HCT116 (cell line): ENCODE results near the gene ATG16L1. TPM values are rescaled to one million over a fixed set of nuclear protein-coding genes. Genes with fewer than 3 reads are reported as not detected.

Experiments
- ATAC-seq: fragments of 200-7000 bp; cut with Tn5 transposase; 2 replicates; pipeline ENCODE4 v1.9.1; 2020; ENCODE audit warnings: mild to moderate bottlenecking, moderate library complexity
- BruUV-seq: library from RNA; stranded (reverse); fragments of 400-500 nt; replicated peaks from 2 replicates; lab custom pipeline; 2021; lab: Mats Ljungman, UMichigan
- CTCF ChIA-PET: fragments of 300-600 bp; sonication (Branson Sonifier 250); formaldehyde crosslinking; loops from one replicate; lab custom pipeline; 2021; ENCODE audit warnings: antibody characterized with exemption; lab: Charles Lee
- POLR2A ChIA-PET: fragments of 300-600, 350-600 bp; sonication (Branson Sonifier 250); formaldehyde crosslinking; loops from one replicate; lab custom pipeline; 2021; ENCODE audit warnings: antibody characterized with exemption; lab: Charles Lee
- RAD21 ChIA-PET, 2 experiments: fragments of 300-600 bp; sonication (Branson Sonifier 250); formaldehyde crosslinking; loops; one replicate each; lab custom pipeline; 2023; ENCODE audit warnings: low total read pairs in 2 of 2; ENCODE audit not compliant: uncharacterized antibody in 2 of 2, unreplicated experiment in 2 of 2, low non-redundant PET in 1 of 2; lab: Charles Lee
- DNase-seq: peaks from one replicate; pipeline ENCODE4 v3.0.0-alpha.2; 2010; ENCODE audit warnings: low read depth, low spot score
- H2AFZ ChIP-seq: fragments of 200-600 bp; shearing (Covaris generic), sonication (generic); 2 replicates; pipeline ENCODE4 v1.6.1; 2017; ENCODE audit warnings: low read depth, mixed run types, mixed read lengths, antibody characterized with exemption, low read length; ENCODE audit not compliant: poor library complexity, severe bottlenecking
- H3K27ac ChIP-seq: 2 replicates; pipeline ENCODE4 v1.5.1; 2012; ENCODE audit warnings: low read depth, low read length
- H3K27me3 ChIP-seq: fragments of 200-600 bp; sonication (generic); 2 replicates; pipeline ENCODE4 v1.6.1; 2016; ENCODE audit warnings: mixed run types, low read length, mixed read lengths; ENCODE audit not compliant: insufficient read depth
- H3K36me3 ChIP-seq, 2 experiments: fragments of 200-500 bp in 1 of 2; fragments of 200-600 bp in 1 of 2; sonication (Bioruptor generic) in 1 of 2; sonication (generic) in 1 of 2; 2 replicates each; pipeline versions ENCODE4 v1.5.1 to v1.6.1; 2014 to 2016; ENCODE audit warnings: low read length in 2 of 2, inconsistent platforms in 1 of 2, mixed read lengths in 1 of 2, mixed run types in 1 of 2; ENCODE audit not compliant: insufficient read depth in 2 of 2, control insufficient read depth in 1 of 2
- H3K4me1 ChIP-seq, 2 experiments: fragments of 200-600 bp in 1 of 2; sonication (generic) in 1 of 2; 2 replicates each; pipeline versions ENCODE4 v1.5.1 to v1.6.1; 2012 to 2017; ENCODE audit warnings: low read length in 2 of 2, inconsistent platforms in 1 of 2, mild to moderate bottlenecking in 1 of 2, mixed read lengths in 1 of 2, mixed run types in 1 of 2, moderate library complexity in 1 of 2; ENCODE audit not compliant: insufficient read depth in 2 of 2, control insufficient read depth in 1 of 2
- H3K4me2 ChIP-seq: fragments of 200-600 bp; sonication (generic); 2 replicates; pipeline ENCODE4 v1.6.1; 2017; ENCODE audit warnings: mixed run types, low read length, mixed read lengths
- H3K4me3 ChIP-seq, 2 experiments: fragments of 200-600 bp in 1 of 2; sonication (generic) in 1 of 2; replicated peaks in 1 of 2; 2 replicates each; pipeline ENCODE4 v1.5.1; 2011 to 2016; ENCODE audit warnings: low read length in 2 of 2, control low read depth in 1 of 2, low read depth in 1 of 2, mild to moderate bottlenecking in 1 of 2, mixed read lengths in 1 of 2, mixed run types in 1 of 2
- H3K79me2 ChIP-seq: fragments of 200-600 bp; sonication (generic); 2 replicates; pipeline ENCODE4 v1.6.1; 2017; ENCODE audit warnings: mild to moderate bottlenecking, mixed run types, low read length, moderate library complexity, mixed read lengths; ENCODE audit not compliant: insufficient read depth
- H3K9ac ChIP-seq: fragments of 200-600 bp; sonication (generic); 2 replicates; pipeline ENCODE4 v1.6.1; 2016; ENCODE audit warnings: low read length, mixed read lengths
- H3K9me2 ChIP-seq: fragments of 200-600 bp; sonication (generic), shearing (Covaris generic); 2 replicates; pipeline ENCODE4 v1.6.1; 2017; ENCODE audit warnings: mixed run types, mild to moderate bottlenecking, moderate library complexity; ENCODE audit not compliant: insufficient read depth
- H3K9me3 ChIP-seq, 2 experiments: fragments of 200-500 bp in 1 of 2; fragments of 200-600 bp in 1 of 2; sonication (Bioruptor generic) in 1 of 2; sonication (generic) in 1 of 2; 2 replicates each; pipeline ENCODE4 v1.6.1; 2014 to 2017; ENCODE audit warnings: low read length in 2 of 2, mixed read lengths in 2 of 2, inconsistent platforms in 1 of 2, low read depth in 1 of 2, mild to moderate bottlenecking in 1 of 2, mixed run types in 1 of 2, moderate library complexity in 1 of 2; ENCODE audit not compliant: control insufficient read depth in 1 of 2, insufficient read depth in 1 of 2
- H4K20me1 ChIP-seq: fragments of 200-600 bp; sonication (generic), shearing (Covaris generic); 2 replicates; pipeline ENCODE4 v1.6.1; 2017; ENCODE audit warnings: mixed run types, mild to moderate bottlenecking, moderate library complexity; ENCODE audit not compliant: insufficient read depth
- CBX3 ChIP-seq: IDR thresholded peaks from 2 replicates; pipeline ENCODE4 v1.6.1; 2012; ENCODE audit warnings: low read depth
- CEBPB ChIP-seq: IDR thresholded peaks from 2 replicates; pipeline ENCODE4 v1.6.1; 2012; ENCODE audit warnings: low read depth
- CTCF ChIP-seq, 3 experiments: fragments of 200-600 bp in 1 of 3; sonication (generic) in 1 of 3; IDR thresholded peaks in 2 of 3; conservative IDR thresholded peaks in 1 of 3; 2 replicates each; pipeline ENCODE4 v1.5.1; 2012 to 2017; ENCODE audit warnings: low read depth in 2 of 3, low read length in 2 of 3, antibody characterized with exemption in 1 of 3, borderline replicate concordance in 1 of 3, control low read depth in 1 of 3, mild to moderate bottlenecking in 1 of 3, mixed read lengths in 1 of 3, mixed run types in 1 of 3, moderate library complexity in 1 of 3; ENCODE audit not compliant: insufficient read depth in 1 of 3
- ELF1 ChIP-seq: IDR thresholded peaks from 2 replicates; pipeline ENCODE4 v1.6.1; 2012; ENCODE audit warnings: low read depth, borderline replicate concordance
- EZH2 ChIP-seq: fragments of 200-600 bp; sonication (generic); IDR thresholded peaks from 2 replicates; pipeline ENCODE4 v1.6.1; 2017; ENCODE audit warnings: antibody characterized with exemption, mixed run types
- FOSL1 ChIP-seq: IDR thresholded peaks from 2 replicates; pipeline ENCODE4 v1.6.1; 2012; ENCODE audit warnings: low read depth
- JUND ChIP-seq: IDR thresholded peaks from 2 replicates; pipeline ENCODE4 v1.6.1; 2012
- MAX ChIP-seq: IDR thresholded peaks from 2 replicates; pipeline ENCODE4 v1.6.1; 2012
- POLR2A ChIP-seq: IDR thresholded peaks from 2 replicates; pipeline ENCODE4 v1.7.0; 2011; ENCODE audit warnings: borderline replicate concordance; ENCODE audit not compliant: insufficient read depth, insufficient read length; ENCODE audit errors: extremely low read depth
- POLR2AphosphoS5 ChIP-seq: IDR thresholded peaks from 2 replicates; pipeline ENCODE4 v1.6.1; 2011; ENCODE audit warnings: mild to moderate bottlenecking, low read depth, low read length, moderate library complexity
- RAD21 ChIP-seq: IDR thresholded peaks from 2 replicates; pipeline ENCODE4 v1.6.1; 2012; ENCODE audit warnings: low read depth, mild to moderate bottlenecking
- REST ChIP-seq: IDR thresholded peaks from 2 replicates; pipeline ENCODE4 v1.6.1; 2012; ENCODE audit warnings: low read depth
- SRF ChIP-seq: IDR thresholded peaks from 2 replicates; pipeline ENCODE4 v1.6.1; 2012; ENCODE audit warnings: low read depth
- TCF7L2 ChIP-seq: IDR thresholded peaks from 2 replicates; pipeline ENCODE4 v1.7.0; 2011; ENCODE audit warnings: borderline replicate concordance, inconsistent platforms; ENCODE audit not compliant: insufficient read depth, insufficient read length; ENCODE audit errors: extremely low read depth
- ZBTB33 ChIP-seq: IDR thresholded peaks from 2 replicates; pipeline ENCODE4 v1.6.1; 2011; ENCODE audit warnings: mild to moderate bottlenecking, low read length, moderate library complexity; ENCODE audit not compliant: insufficient replicate concordance; ENCODE audit errors: extremely low read depth
- ZFX ChIP-seq: fragments of 450-650 bp; IDR thresholded peaks from 2 replicates; pipeline ENCODE4 v1.6.1; 2017
- ZNF274 ChIP-seq: fragments of 200-500 bp; sonication (Bioruptor generic); IDR thresholded peaks from 2 replicates; pipeline ENCODE4 v1.6.1; 2014; ENCODE audit warnings: mild to moderate bottlenecking, low read depth, low read length, inconsistent platforms
- intact Hi-C: fragments of 100-400 bp; cut with micrococcal nuclease; formaldehyde crosslinking; loops from 2 replicates; pipeline ENCODE4 v1.10.0; 2022
- total RNA-seq: library from RNA; stranded (reverse); gene quantifications from one replicate; pipeline ENCODE4 v1.2.1, GENCODE V29; 2021; ENCODE audit not compliant: unreplicated experiment
- TF ChIP-seq, protein P1 (sequence below): IDR thresholded peaks from 2 replicates; pipeline ENCODE4 v1.6.1; 2012

The ATG16L1 gene
- total RNA-seq, 1 experiment from 2014 or later, result 43.4 TPM

GRCh38 chr2:233223059-233223894 lies 28.2 kb upstream of the ATG16L1 start:
- ATAC-seq (no peak), DNase-seq (no peak)
- no peaks in the 10 kb centered on the region; a peak in 1 of 4 replicates for H3K9me3 ChIP-seq
- POLR2A ChIA-PET, result no interaction called here
- no peak overlapping the region for H2AFZ ChIP-seq
- H3K79me2 ChIP-seq, result no peaks in the 10 kb centered on the region
- intact Hi-C loops, result no loop called here
- no peak overlapping the region for H3K27ac ChIP-seq
- RAD21 ChIA-PET, result no interaction called here
- H3K9me2 ChIP-seq, result no peaks in the 10 kb centered on the region
- H3K4me1 ChIP-seq, result no peaks in the 10 kb centered on the region
- H3K4me2 ChIP-seq, result no peak overlapping the region
- no peaks in the 10 kb centered on the region for H4K20me1 ChIP-seq
- no peaks in the 10 kb centered on the region for H3K27me3 ChIP-seq
- BruUV-seq, result no TSS peak
- no peaks in the 10 kb centered on the region for H3K36me3 ChIP-seq
- no peak overlapping the region for H3K4me3 ChIP-seq
- no peak overlapping the region for H3K9ac ChIP-seq
- CTCF ChIA-PET, result no interaction called here
- TF ChIP-seq CBX3 (no peak), TCF7L2 (no peak), CTCF (IDR thresholded peaks at IDR 0.05 in 2 of 3, conservative IDR thresholded peaks at IDR 0.05 in 1 of 3; ENCODE audit: borderline replicate concordance in 1 of 3, insufficient read depth in 1 of 3, low read depth in 2 of 3, low read length in 2 of 3) (no peak), JUND (no peak), ZFX (no peak), MAX (no peak), ZNF274 (no peak), POLR2AphosphoS5 (no peak), SRF (no peak), REST (no peak), ZBTB33 (no peak), ELF1 (no peak), EZH2 (no peak), RAD21 (no peak), POLR2A (no peak), CEBPB (no peak), FOSL1 (no peak)
- TF ChIP-seq, protein P1, sequence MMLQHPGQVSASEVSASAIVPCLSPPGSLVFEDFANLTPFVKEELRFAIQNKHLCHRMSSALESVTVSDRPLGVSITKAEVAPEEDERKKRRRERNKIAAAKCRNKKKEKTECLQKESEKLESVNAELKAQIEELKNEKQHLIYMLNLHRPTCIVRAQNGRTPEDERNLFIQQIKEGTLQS, result no peak
